SK-N-SH (cell line): ENCODE data around the gene ATP2C1.

Experiments
- MEF2A ChIP-seq: IDR thresholded peaks from 2 replicates; pipeline ENCODE4 v1.4.0; 2012; ENCODE audit warnings: low read depth, borderline replicate concordance
- NRF1 ChIP-seq: IDR thresholded peaks from 2 replicates; pipeline ENCODE4 v1.6.1; 2012; ENCODE audit warnings: low read depth, mild to moderate bottlenecking, low read length
- POLR2AphosphoS5 ChIP-seq: IDR thresholded peaks from 2 replicates; pipeline ENCODE4 v1.6.1; 2012; ENCODE audit warnings: low read depth, low read length
- RFX5 ChIP-seq: IDR thresholded peaks from 2 replicates; pipeline ENCODE4 v1.6.1; 2012; ENCODE audit warnings: mild to moderate bottlenecking, improper control_type of control experiment, low read length
- TF ChIP-seq, protein P1 (sequence below): fragments of 200-600 bp; sonication (generic); IDR thresholded peaks from 2 replicates; pipeline ENCODE4 v1.6.1; 2017; ENCODE audit warnings: antibody characterized with exemption, mild to moderate bottlenecking, moderate library complexity

DNA sequence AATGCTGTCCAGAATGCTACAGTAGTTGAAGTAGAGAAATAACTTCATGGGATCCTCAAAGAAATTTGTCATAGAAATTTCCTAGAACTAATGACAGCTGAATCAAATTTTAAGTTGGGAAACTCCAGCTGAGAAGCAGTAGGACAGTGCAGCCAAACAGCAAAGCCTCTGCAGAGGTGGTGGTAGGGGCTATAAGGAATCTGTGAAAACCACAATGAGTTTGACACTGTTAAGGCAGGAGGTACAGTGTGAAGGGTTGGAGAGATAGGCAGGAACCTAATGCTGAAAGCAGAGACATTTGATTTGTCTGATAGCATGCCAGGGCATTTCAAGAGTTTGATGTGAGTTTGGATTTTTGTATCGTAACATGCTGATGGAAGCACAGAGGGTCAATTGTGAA lies 110.7 kb downstream of the ATP2C1 start:
- TF ChIP-seq, protein P1, sequence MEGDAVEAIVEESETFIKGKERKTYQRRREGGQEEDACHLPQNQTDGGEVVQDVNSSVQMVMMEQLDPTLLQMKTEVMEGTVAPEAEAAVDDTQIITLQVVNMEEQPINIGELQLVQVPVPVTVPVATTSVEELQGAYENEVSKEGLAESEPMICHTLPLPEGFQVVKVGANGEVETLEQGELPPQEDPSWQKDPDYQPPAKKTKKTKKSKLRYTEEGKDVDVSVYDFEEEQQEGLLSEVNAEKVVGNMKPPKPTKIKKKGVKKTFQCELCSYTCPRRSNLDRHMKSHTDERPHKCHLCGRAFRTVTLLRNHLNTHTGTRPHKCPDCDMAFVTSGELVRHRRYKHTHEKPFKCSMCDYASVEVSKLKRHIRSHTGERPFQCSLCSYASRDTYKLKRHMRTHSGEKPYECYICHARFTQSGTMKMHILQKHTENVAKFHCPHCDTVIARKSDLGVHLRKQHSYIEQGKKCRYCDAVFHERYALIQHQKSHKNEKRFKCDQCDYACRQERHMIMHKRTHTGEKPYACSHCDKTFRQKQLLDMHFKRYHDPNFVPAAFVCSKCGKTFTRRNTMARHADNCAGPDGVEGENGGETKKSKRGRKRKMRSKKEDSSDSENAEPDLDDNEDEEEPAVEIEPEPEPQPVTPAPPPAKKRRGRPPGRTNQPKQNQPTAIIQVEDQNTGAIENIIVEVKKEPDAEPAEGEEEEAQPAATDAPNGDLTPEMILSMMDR: no peak
- TF ChIP-seq NRF1: no peak
- TF ChIP-seq RFX5: no peak
- no peak for TF ChIP-seq MEF2A
- TF ChIP-seq POLR2AphosphoS5: no peak
